ENCODE measurements around the gene PCMTD2. TPM values are rescaled to one million over a fixed set of nuclear protein-coding genes. Genes with fewer than 3 reads are reported as not detected.

PCMTD2 gene
- total and polyA plus RNA-seq, 7 donors = 9.9 to 73.9 (median 60.3) TPM

DNA sequence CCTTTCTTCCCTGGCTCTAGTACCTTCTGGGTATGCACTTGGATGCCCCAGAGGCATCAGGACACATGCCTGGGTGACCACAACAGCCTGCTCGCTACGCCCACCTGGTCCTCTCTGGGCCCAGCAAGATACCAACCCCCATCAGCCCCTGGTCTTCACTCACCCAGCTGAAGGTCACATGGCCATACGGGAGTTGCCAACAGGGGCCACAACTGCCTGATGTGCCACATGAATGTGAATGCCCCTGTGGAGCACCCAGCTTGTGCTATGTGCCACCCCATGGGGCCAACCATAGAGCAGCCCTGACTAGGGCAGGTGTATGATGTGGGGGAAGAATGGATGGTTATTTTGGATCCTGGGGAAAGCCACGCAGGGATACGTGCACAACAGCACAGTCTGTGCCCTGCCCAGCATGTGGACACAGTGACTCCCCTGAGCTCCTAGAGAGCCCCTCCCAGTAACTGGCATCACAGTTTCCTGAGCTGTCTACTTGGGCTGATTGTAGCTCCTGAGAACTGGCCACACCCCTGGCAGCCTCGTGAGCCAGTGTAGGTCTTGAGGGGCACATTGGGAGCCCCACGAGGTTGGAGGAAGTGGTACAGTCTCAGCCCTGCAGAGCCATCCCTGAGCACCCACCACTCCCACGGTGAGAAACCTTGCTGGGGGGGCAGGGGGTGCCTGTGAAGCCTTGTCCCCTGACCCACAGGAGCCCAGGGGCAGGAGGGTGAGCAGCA is 10.5 kb upstream of the PCMTD2 start:
- Histone ChIP-seq H3K27ac (no peak overlapping the region), H3K36me3 (no peaks in the 10 kb centered on the region), H3K4me1 (no peaks in the 10 kb centered on the region), H3K9me3 (no peaks in the 10 kb centered on the region), H3K4me3 (no peak overlapping the region), H3K27me3 (peaks cover 0 to 23% (median 0%) of the 10 kb centered on the region in 3 donors)
- intact Hi-C loops (cut with DNase I) = no loop called here
- 44 to 55% methylated on average over 8 of the region's 8 CpGs for WGBS, 2 donors
- DNase-seq = no peak
- TF ChIP-seq POLR2AphosphoS5 (IDR thresholded peaks at IDR 0.05) (no peak), EP300 (IDR thresholded peaks at IDR 0.05) (no peak), POLR2A (IDR thresholded peaks at IDR 0.05) (no peak)
- TF ChIP-seq, protein P1, sequence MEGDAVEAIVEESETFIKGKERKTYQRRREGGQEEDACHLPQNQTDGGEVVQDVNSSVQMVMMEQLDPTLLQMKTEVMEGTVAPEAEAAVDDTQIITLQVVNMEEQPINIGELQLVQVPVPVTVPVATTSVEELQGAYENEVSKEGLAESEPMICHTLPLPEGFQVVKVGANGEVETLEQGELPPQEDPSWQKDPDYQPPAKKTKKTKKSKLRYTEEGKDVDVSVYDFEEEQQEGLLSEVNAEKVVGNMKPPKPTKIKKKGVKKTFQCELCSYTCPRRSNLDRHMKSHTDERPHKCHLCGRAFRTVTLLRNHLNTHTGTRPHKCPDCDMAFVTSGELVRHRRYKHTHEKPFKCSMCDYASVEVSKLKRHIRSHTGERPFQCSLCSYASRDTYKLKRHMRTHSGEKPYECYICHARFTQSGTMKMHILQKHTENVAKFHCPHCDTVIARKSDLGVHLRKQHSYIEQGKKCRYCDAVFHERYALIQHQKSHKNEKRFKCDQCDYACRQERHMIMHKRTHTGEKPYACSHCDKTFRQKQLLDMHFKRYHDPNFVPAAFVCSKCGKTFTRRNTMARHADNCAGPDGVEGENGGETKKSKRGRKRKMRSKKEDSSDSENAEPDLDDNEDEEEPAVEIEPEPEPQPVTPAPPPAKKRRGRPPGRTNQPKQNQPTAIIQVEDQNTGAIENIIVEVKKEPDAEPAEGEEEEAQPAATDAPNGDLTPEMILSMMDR (IDR thresholded peaks at IDR 0.05) = no peak

DNA sequence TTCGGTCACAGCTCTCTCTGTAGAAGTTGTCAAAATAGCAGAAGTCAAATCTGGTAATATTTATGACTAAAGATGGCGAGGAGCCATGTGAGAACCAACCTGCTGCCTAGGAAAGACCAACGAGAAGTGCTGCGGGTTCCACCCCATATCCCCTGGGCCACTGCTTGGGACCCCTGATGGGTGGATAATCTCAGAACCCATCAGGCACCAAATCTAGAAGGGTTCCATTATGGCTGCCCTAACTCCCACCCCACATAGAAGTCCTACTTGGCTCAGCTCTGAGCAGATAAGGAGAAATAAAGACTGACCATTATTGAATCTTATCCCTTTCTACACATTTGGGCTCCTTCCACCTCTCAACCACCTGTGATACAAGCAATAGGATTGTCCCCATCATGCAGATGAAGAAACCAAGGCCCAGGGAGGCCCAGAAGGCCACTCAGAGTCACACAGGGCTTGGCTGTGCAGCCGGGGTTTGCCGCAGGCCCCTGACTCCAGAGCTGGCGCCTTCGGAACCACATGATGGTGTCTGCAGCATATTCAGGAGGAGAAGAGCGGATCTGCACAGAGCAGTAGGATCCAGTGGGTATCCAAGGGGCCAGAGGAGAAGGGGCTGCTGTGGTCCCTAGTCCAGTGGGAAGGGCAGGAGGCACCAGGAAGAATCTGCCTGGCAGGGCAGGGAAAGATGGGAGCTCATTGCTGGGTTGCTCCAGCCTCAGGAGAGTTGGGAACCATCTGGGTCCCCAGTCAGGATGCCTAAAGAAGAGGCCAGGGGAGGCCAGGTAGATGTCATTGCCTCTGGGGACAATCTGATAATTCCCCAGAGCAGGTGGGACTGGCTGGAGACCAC is 9.6 kb upstream of the PCMTD2 start:
- H3K4me1 ChIP-seq = no peaks in the 10 kb centered on the region
- no peaks in the 10 kb centered on the region for H3K9me3 ChIP-seq
- H3K36me3 ChIP-seq = no peaks in the 10 kb centered on the region
- no peak for TF ChIP-seq POLR2A (IDR thresholded peaks at IDR 0.05)
- TF ChIP-seq EP300 (IDR thresholded peaks at IDR 0.05) = no peak
- TF ChIP-seq POLR2AphosphoS5 (IDR thresholded peaks at IDR 0.05) = no peak
- TF ChIP-seq, protein P1 (IDR thresholded peaks at IDR 0.05) = no peak
- 82 to 90% methylated on average over 9 of the region's 9 CpGs for WGBS, 2 donors
- intact Hi-C loops (cut with DNase I) = no loop called here
- H3K4me3 ChIP-seq = no peak overlapping the region
- no peak overlapping the region for H3K27ac ChIP-seq
- no peak for DNase-seq
- H3K27me3 ChIP-seq = peaks cover 0 to 23% (median 0%) of the 10 kb centered on the region in 3 donors

DNA sequence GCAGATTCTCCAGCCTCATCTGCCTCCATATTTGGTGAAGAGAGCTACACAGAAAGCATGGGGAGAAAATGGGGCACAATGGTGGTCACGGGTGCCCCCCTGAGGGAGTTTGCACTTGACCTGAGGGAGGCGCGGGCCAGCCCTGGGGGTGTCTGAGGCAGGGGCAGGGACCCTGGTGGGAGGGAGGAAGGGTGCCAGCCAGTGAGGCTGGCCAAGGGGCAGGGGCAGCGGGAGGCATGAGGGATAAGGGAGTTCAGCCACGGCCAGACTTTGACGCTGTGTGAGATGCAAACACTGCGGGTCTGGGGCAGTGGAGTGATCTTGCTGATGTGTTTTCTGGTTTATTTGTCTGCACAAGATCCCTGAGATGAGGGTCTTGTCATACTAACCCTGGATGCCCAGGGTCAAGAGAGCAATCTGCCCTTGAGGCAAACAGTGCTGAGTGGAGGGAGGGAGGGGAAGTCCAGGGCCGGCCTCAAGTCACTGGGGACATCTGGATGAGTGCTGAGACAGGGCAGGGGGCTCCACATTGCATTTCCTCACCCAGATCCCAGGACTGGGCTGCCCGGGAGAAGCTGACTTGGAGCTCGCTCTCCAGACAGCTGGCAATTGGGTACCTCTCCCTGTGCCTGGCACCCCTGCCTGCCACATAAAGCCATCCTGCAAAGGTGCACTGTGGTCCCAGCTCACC is 8.8 kb upstream of the PCMTD2 start:
- no peak for DNase-seq
- no peaks in the 10 kb centered on the region for H3K36me3 ChIP-seq
- 85 to 86% methylated on average over 10 of the region's 10 CpGs for WGBS, 2 donors
- no peak overlapping the region for H3K27ac ChIP-seq
- TF ChIP-seq, protein P1 (IDR thresholded peaks at IDR 0.05) = no peak
- no peak for TF ChIP-seq EP300 (IDR thresholded peaks at IDR 0.05)
- no peak for TF ChIP-seq POLR2A (IDR thresholded peaks at IDR 0.05)
- TF ChIP-seq POLR2AphosphoS5 (IDR thresholded peaks at IDR 0.05) = no peak
- no peaks in the 10 kb centered on the region for H3K4me1 ChIP-seq
- peaks cover 0 to 23% (median 0%) of the 10 kb centered on the region in 3 donors for H3K27me3 ChIP-seq
- H3K4me3 ChIP-seq = no peak overlapping the region
- intact Hi-C loops (cut with DNase I) = no loop called here
- H3K9me3 ChIP-seq = no peaks in the 10 kb centered on the region

DNA sequence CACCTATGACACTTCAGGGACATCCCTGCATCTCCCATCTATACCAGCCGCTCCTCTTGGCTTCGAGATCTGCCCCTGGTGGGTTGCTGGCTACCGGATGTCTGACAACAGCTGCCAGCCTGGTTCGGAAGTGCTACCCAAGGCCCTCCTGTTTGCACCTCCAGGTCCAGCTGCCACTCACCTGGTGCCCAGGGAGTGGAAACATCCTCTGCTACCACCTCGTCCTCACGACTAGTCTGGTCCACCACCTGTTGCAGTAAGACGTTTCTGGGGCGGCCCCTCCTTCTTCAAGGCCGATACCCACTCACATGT is 8.3 kb upstream of the PCMTD2 start:
- no peak overlapping the region for H3K4me3 ChIP-seq
- 88 to 91% methylated on average over 9 of the region's 9 CpGs for WGBS, 2 donors
- no peaks in the 10 kb centered on the region for H3K4me1 ChIP-seq
- no peaks in the 10 kb centered on the region for H3K36me3 ChIP-seq
- no peak overlapping the region for H3K27ac ChIP-seq
- intact Hi-C loops (cut with DNase I) = no loop called here
- H3K27me3 ChIP-seq = peaks cover 0 to 23% (median 0%) of the 10 kb centered on the region in 3 donors
- H3K9me3 ChIP-seq = no peaks in the 10 kb centered on the region
- DNase-seq = no peak
- TF ChIP-seq POLR2AphosphoS5 (IDR thresholded peaks at IDR 0.05) (no peak), EP300 (IDR thresholded peaks at IDR 0.05) (no peak), POLR2A (IDR thresholded peaks at IDR 0.05) (no peak)
- TF ChIP-seq, protein P1 (IDR thresholded peaks at IDR 0.05) = no peak

All from sigmoid colon (tissue), 7 donors.